ENCODE results near the gene RBMS1.
A peak's percentile ranks its signal among the peaks of the same experiment; 100 is the strongest.

Gene RBMS1

GRCh38 chr2:160300203-160300602 lies 193.4 kb downstream of the RBMS1 start:
- DNase-seq (ENCODE audit: low spot score): peak; percentile 35

DNA sequence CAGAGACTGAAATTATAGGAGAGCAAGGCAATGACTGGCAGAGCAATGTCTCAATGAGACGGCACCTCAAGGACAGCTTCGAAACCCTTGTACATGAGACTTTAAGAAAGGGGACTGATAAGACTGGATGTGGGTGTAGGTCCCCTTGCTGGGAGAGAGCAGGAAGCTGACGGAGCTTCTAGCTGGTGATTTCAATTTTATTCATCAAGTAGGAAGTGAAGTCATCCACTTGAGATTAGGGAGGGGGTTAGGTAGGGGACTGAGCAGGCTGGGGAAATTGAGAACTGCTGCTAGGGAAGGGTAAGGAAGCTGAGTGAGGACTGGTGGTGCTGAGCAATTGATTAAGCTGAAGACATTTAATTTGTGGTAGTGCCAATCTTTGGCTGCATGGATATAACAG lies 194.1 kb downstream of the RBMS1 start:
- DNase-seq (ENCODE audit: low spot score): peak; percentile 79

DNA sequence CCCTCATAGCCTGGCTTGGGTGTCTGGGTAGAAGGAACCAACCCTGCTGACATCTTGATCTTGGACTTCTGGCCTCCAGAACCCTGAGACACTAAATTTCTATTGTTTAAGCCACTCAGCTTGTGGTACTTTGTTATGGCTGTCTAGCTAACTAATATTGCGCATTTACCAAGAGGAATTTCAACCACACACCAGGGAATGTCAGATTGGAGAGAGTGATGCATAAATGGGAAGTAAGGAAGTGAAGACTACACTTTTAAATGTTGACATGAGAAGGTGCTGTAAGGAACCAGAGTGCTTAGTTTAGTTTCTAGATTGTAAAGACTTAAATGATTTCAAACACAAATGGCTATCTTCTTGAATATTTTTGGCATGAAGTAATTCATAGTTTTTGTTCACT lies 194.6 kb downstream of the RBMS1 start:
- DNase-seq (ENCODE audit: low spot score): no peak

DNA sequence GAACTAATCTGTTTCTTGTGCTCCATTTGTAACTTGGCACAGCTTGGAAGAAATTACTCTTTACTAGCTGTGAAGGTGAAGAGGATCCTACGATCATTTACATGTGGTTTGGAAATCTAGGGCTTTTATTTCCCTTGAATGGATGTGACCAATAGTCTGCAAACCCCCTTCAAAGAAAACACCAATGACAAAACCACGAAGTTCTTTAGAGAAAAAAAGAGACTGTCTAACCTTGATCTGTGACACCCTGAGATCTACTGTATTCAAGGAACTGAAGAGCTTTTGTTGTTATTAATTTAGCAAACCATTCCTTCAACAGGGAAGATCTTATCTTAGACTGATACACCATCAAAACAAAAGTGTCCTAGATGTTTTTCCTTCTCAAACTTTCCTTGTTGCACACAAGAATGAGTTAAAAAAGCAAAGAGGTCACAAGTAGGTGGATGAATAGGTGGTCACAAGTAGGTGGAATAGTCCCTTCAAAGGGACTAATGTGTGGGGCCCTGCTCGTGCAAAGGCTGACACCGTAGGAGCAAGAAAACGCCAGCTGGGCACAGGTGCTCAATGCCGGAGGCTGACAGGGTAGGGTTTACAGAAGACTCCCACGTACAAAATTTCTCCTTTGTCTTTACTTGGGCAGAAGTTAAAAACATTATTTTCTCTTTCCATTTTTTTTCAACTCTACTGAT lies 197.9 kb downstream of the RBMS1 start:
- DNase-seq (ENCODE audit: low spot score): no peak

- DNase-seq (ENCODE audit: low spot score): no peak
Observed at GRCh38 chr2:160294889-160295288, 198.7 kb downstream of the RBMS1 start.

- DNase-seq (ENCODE audit: low spot score): peak; percentile 81
Observed at GRCh38 chr2:160294339-160294803, 199.2 kb downstream of the RBMS1 start.

DNA sequence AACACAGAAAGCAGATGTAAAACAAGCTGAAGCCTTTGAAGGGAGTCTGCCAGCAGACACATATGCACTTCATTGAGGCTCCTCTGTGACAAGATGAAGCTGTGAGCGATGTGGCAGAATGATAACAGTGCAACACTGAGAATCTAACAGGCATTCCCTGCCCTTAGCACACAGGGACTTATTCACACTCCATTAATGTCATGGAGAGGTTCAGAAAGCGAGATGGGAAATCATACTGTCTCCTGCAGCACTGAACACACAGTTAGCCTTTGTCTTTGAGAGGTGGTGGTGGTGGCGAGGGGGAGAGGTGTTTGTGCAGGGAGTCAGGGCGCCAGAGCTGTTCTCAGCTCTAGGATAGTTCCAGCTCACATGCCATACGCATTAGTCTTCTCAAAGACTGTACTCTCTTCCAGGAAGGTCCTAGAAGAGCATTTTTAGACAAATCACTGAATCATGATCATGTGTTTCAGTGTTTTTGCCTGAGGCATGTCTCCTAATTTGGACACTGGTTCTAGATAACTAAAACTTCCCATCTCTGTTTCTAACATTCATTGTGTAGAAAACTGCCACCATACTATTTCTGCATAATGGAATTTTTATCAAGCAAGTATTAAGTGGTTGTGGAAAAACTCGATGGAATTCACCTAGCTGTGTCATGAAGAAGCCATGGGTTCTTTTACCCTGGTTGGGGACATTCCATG lies 200.1 kb downstream of the RBMS1 start:
- DNase-seq (ENCODE audit: low spot score): no peak

DNA sequence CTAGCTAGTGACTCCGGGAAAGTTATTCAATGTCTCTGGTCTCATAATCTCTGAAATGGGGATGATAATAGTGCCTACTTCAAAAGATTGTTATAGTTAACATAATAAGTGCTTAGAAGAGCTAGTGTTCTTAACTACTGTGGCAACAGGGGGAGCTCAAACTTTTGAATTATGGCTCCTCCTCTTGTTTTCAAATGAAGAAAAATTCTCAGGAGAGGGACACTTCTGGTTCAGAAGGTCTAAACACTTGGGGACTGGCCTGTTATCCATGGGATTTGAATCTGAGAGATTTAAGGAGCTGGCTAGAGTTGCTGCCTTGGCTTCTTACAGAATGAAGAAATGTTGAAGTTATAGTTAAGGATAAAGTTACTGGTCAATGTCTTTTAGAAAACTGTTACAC lies 201.4 kb downstream of the RBMS1 start:
- no peak for DNase-seq (ENCODE audit: low spot score)

GRCh38 chr2:160291382-160291781 lies 202.2 kb downstream of the RBMS1 start:
- no peak for DNase-seq (ENCODE audit: low spot score)

DNA sequence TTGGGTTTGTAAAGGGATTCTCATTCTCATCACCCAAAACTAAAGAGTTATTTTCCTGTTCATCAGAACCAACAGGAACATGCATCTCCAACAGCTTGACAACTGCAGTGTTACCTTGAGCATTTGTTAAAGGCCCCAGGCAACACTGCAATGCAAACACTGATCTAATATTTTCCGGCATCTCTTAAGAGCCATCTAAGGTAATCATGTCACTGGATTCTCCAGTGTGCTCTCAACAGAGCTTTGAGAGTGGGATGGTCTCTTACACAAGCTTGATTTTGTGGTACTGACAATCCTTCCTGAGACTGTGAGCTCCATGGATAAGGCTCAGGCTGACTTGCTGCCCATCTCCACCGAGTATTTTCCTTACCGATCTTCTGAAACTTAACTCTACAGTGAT lies 203.0 kb downstream of the RBMS1 start:
- DNase-seq (ENCODE audit: low spot score): no peak

DNA sequence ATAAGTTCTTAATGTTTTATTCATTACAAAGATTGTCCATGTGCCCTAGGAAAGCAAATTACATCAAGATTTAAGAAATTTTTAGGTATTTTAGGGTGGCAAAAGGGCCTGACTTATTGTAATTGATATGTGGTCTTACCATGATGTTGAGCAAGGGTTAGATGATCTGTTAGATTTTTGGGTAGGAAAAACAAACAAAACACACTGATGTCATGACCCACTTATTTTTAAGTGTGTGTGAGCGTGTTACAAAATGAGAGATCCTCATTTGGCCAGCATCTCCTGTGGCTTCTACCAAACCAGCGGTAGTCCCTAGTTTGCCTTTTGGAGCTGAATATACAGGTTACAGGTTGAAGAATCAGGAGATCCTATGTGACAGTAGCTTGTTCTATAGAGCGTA lies 203.8 kb downstream of the RBMS1 start:
- DNase-seq (ENCODE audit: low spot score): no peak

DNA sequence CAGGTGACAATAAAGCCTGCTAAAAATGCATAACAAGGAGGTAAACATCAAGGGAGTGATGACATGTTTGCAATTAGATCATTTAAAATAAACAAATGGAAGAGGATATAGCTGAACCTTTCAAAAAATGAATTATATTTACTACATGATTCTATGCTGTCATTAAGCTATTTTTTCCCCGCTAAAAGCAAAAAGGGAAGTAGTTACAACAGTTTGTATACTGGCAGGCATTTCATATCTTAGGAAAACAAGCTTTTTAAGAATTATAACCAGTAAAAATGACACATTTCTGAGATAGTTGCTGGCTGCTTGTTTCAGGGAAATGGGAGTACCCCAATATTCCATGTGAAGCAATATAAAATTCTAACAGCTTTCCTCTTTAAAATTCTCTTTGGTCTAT lies 204.5 kb downstream of the RBMS1 start:
- no peak for DNase-seq (ENCODE audit: low spot score)

DNA sequence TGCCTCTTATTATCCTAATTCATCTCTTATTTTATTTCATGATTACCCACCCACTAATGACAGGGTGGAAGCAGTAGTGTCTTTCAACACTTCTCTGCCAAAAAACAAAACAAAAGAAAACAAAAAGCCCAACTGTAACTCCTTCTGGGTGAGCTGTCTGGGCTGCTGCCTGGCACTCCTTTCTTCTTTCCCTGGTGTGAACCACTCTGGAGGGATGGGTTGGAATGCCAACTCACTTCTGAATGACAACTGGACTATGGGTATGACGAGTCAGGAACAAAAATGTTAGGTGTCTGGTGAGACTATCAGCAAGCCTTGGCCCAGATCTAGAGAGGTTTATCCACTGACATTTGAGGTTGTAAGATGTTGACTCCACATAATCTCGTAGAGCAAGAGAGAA lies 205.3 kb downstream of the RBMS1 start:
- no peak for DNase-seq (ENCODE audit: low spot score)

GRCh38 chr2:160287476-160287875 lies 206.1 kb downstream of the RBMS1 start:
- DNase-seq (ENCODE audit: low spot score): no peak

GRCh38 chr2:160286551-160286950 lies 207.1 kb downstream of the RBMS1 start:
- no peak for DNase-seq (ENCODE audit: low spot score)

GRCh38 chr2:160283675-160284074 lies 209.9 kb downstream of the RBMS1 start:
- DNase-seq (ENCODE audit: low spot score): no peak

- no peak for DNase-seq (ENCODE audit: low spot score)
Observed at GRCh38 chr2:160282063-160282580, 211.5 kb downstream of the RBMS1 start.

DNA sequence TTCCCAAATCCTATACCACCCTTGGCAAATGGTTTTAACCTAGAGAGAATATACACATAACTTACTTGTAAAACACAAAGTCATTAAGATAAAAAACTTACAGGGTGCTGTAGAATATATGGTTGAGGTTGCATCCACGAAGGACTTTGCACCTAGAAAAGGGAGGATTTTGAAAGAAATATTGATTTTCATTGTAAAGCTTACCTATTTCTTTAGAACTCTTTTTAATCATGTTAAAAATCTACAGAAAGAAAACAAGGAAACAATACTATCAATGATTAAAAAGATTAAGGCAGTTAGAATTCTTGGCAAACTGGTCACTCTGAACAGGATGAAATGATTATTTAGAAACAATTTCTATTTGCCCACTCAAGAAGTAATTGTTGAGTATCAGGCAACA lies 212.4 kb downstream of the RBMS1 start:
- DNase-seq (ENCODE audit: low spot score): no peak

GRCh38 chr2:160279813-160280465 lies 213.7 kb downstream of the RBMS1 start:
- DNase-seq (ENCODE audit: low spot score): peak; percentile 49

DNA sequence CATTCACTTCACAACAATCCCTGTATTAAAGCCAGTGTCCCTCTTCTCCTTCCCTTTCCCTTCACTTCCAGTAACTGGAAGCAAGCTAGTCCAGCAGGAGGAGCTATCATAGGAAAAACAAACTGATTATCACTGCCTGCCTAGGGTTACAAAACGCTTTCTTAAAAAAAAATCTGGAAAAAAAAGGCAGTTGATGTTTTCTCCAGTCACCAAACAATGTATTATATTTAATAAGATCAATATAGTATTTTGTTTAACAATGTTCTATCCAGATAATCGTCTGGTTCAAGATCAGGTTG lies 214.8 kb downstream of the RBMS1 start:
- no peak for DNase-seq (ENCODE audit: low spot score)

DNA sequence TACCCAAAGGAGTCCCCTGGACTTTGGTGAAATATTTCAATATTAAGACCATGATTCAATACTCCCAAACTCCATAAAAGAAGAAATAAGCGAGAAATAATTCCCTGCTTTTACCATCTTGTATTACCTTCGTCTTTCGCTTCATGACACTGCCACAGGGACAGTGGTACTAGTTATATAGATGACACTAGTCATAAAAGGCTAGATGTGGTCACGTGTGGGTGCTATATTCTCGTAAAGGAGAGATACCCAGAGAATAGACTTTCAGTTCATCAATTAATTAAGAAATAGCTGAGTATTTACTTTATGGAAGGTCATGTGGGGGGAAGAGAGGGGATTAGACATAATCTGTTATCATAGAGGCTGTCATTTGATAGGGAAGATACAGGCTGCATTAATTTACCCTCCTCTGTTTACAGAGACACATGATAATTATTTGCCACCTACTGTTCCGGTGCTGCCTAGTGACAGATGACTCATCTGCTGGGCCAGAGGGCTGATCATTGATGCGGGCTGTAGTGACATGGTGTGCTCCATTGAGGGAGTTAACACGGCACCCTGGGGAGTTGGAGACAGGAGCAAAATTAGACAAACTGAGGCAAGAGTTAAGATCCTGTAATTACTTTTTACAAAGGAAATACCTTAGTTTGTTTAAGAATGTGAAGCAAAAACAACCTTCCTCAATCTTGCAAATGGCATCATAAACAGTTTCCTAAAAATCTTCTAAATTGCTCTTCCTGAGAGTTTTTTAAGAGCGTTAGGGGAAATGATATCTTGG lies 215.3 kb downstream of the RBMS1 start:
- no peak for DNase-seq (ENCODE audit: low spot score)

DNA sequence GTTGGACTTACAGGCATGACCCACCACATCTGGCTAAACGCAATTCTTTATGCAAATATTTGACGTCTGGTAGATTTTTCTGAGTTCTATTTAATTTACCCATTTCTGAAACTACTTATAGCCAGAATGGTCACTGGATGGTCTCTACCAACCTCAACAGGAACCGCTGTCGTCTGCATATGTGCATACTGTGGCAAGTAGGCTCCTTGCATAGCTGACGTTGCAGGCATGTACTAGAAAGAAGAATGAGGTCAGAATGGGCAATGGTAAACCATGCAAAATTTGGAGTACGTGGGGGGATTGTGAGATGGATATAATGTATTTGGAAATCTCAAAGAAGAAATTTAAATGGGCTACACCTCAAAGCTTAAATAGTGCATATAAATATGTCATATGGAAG lies 216.5 kb downstream of the RBMS1 start:
- no peak for DNase-seq (ENCODE audit: low spot score)
